GM06990 (cell line): ENCODE data around the gene CD164L2.

Experiments
- DNase-seq: peaks from one replicate; pipeline ENCODE4 v3.0.0-alpha.2; 2011; ENCODE audit not compliant: insufficient read length; ENCODE audit errors: extremely low read depth
- H3K27me3 ChIP-seq: replicated peaks from 2 replicates; pipeline ENCODE4 v1.6.0; 2011; ENCODE audit warnings: low read length; ENCODE audit not compliant: control insufficient read depth, insufficient read depth
- H3K36me3 ChIP-seq: 2 replicates; pipeline ENCODE4 v1.5.1; 2011; ENCODE audit warnings: low read length; ENCODE audit not compliant: control insufficient read depth, insufficient read depth
- H3K4me3 ChIP-seq: replicated peaks from 2 replicates; pipeline ENCODE4 v1.5.1; 2011; ENCODE audit warnings: low read depth, mild to moderate bottlenecking, control low read depth, low read length
- TF ChIP-seq, protein P1 (sequence below): IDR thresholded peaks from 2 replicates; pipeline ENCODE4 v1.5.1; 2011; ENCODE audit warnings: low read length, control low read depth, mild to moderate bottlenecking, inconsistent platforms; ENCODE audit not compliant: insufficient read depth, poor library complexity, severe bottlenecking

Gene CD164L2

DNA sequence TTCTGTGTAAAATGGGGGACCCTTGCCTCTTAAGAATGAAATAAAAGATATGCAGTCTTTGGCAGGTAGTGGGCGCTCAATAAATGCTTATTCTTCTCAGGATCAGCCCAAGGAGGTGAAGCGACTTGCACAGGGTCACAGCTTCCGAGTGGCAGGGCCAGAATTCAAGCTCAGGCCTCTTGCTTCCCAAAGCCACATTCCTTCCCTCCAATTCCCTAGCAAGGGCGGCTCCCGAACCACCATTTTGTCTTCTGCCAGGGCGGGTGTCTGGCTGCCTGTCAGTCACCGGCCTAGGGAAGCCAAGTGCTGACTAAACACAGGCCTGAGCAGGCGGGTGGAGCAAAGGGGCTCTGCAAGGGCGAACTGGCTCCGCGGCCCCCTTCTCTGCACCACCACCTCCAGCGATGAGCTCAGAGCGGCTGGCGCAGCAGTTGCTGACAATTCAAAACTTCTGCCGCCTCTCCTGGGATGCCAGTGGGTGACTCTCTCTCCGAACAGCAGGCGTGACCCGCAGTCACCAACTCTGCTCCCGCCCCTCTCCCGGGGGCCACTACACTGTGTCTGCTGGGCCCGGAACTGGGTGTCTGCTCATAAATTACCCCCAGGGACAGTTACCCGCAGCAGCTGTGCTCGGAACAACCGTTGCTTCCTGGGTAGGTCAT, 20.1 kb upstream of the CD164L2 start:
- peaks cover 5% of the 10 kb centered on the region for H3K36me3 ChIP-seq
- TF ChIP-seq, protein P1, sequence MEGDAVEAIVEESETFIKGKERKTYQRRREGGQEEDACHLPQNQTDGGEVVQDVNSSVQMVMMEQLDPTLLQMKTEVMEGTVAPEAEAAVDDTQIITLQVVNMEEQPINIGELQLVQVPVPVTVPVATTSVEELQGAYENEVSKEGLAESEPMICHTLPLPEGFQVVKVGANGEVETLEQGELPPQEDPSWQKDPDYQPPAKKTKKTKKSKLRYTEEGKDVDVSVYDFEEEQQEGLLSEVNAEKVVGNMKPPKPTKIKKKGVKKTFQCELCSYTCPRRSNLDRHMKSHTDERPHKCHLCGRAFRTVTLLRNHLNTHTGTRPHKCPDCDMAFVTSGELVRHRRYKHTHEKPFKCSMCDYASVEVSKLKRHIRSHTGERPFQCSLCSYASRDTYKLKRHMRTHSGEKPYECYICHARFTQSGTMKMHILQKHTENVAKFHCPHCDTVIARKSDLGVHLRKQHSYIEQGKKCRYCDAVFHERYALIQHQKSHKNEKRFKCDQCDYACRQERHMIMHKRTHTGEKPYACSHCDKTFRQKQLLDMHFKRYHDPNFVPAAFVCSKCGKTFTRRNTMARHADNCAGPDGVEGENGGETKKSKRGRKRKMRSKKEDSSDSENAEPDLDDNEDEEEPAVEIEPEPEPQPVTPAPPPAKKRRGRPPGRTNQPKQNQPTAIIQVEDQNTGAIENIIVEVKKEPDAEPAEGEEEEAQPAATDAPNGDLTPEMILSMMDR = peak; percentile 57
- no peak overlapping the region for H3K4me3 ChIP-seq
- H3K27me3 ChIP-seq = no peaks in the 10 kb centered on the region
- peak; percentile 60 for DNase-seq

- DNase-seq = no peak
- H3K27me3 ChIP-seq = no peaks in the 10 kb centered on the region
- H3K36me3 ChIP-seq = no peaks in the 10 kb centered on the region; the same call in 1 of the 2 replicates
- H3K4me3 ChIP-seq = no peak overlapping the region
- TF ChIP-seq, protein P1 = peak; percentile 39
These were observed 19.2 kb upstream of the CD164L2 start for GRCh38 chr1:27402349-27402754.

DNA sequence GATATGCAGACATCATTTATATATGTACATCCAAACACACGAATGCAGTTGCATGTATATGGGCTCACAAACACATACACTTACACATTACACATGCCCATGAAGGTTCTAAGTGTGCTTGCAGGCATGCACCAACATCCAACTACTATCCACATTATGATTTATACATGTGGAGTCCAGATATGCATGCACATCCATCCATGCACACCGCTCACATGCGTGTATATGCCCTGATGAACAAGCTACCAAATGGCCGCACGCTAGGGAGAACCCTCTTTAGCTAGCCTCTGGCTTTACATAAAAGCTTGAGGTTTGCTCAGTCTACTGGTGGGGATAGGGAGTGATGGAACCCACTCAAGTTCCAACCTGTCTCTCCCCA, 17.8 kb upstream of the CD164L2 start:
- TF ChIP-seq, protein P1 = no peak
- Histone ChIP-seq H3K4me3 (no peak overlapping the region), H3K36me3 (no peaks in the 10 kb centered on the region; the same call in 1 of the 2 replicates), H3K27me3 (no peaks in the 10 kb centered on the region)
- DNase-seq = no peak

GRCh38 chr1:27400082-27400962, 17.2 kb upstream of the CD164L2 start:
- TF ChIP-seq, protein P1 = no peak
- no peak overlapping the region for H3K4me3 ChIP-seq
- H3K36me3 ChIP-seq = no peaks in the 10 kb centered on the region; the same call in 1 of the 2 replicates
- no peak for DNase-seq
- no peaks in the 10 kb centered on the region for H3K27me3 ChIP-seq

- TF ChIP-seq, protein P1 = no peak
- DNase-seq = no peak
- no peaks in the 10 kb centered on the region for H3K27me3 ChIP-seq
- H3K36me3 ChIP-seq = no peaks in the 10 kb centered on the region; the same call in 1 of the 2 replicates
- no peak overlapping the region for H3K4me3 ChIP-seq
These were observed 16.3 kb upstream of the CD164L2 start for GRCh38 chr1:27399251-27400025.
